Right kidney (tissue), 1 donor: ENCODE results near the gene TOM1L1.

Source experiments
- DNase-seq: peaks from one replicate; pipeline ENCODE4 v3.0.0-alpha.2; 2016

Gene TOM1L1

GRCh38 chr17:54945231-54945630 lies 44.6 kb downstream of the TOM1L1 start:
- DNase-seq = no peak

- no peak for DNase-seq
These were observed 45.0 kb downstream of the TOM1L1 start for GRCh38 chr17:54945671-54946070.

GRCh38 chr17:54947396-54947795 lies 46.7 kb downstream of the TOM1L1 start:
- no peak for DNase-seq

- no peak for DNase-seq
These were observed 47.7 kb downstream of the TOM1L1 start for GRCh38 chr17:54948380-54948779.

GRCh38 chr17:54950116-54950515 lies 49.5 kb downstream of the TOM1L1 start:
- DNase-seq = no peak

GRCh38 chr17:54951286-54951685 lies 50.6 kb downstream of the TOM1L1 start:
- DNase-seq = no peak

GRCh38 chr17:54956791-54957190 lies 56.1 kb downstream of the TOM1L1 start:
- DNase-seq = no peak

- no peak for DNase-seq
These were observed 67.1 kb downstream of the TOM1L1 start for GRCh38 chr17:54967621-54968261.

GRCh38 chr17:54968262-54968987 lies 67.8 kb downstream of the TOM1L1 start, which contains the start of the genes COX11 and STXBP4:
COX11 (minus strand) TSS chr17:54968654; CDS start chr17:54968646, 8 bp downstream.
STXBP4 (plus strand) TSS chr17:54968765; CDS start chr17:54986220, 17,455 bp downstream.
- peak; percentile 96 for DNase-seq

- DNase-seq = peak; percentile 91
These were observed 68.3 kb downstream of the TOM1L1 start for GRCh38 chr17:54968988-54969332.

- DNase-seq = no peak
These were observed 69.3 kb downstream of the TOM1L1 start for GRCh38 chr17:54969658-54970572.

GRCh38 chr17:54971147-54971546 lies 70.5 kb downstream of the TOM1L1 start:
- DNase-seq = no peak

- DNase-seq = no peak
These were observed 71.2 kb downstream of the TOM1L1 start for GRCh38 chr17:54971901-54972300.

- no peak for DNase-seq
These were observed 71.9 kb downstream of the TOM1L1 start for GRCh38 chr17:54972406-54973138.

GRCh38 chr17:54974759-54975158 lies 74.1 kb downstream of the TOM1L1 start:
- no peak for DNase-seq

GRCh38 chr17:54976316-54976715 lies 75.7 kb downstream of the TOM1L1 start:
- no peak for DNase-seq

GRCh38 chr17:54977744-54978143 lies 77.1 kb downstream of the TOM1L1 start:
- DNase-seq = no peak

GRCh38 chr17:54979657-54980056 lies 79.0 kb downstream of the TOM1L1 start:
- DNase-seq = no peak

GRCh38 chr17:54980375-54980774 lies 79.7 kb downstream of the TOM1L1 start:
- DNase-seq = no peak

GRCh38 chr17:54982399-54982798 lies 81.7 kb downstream of the TOM1L1 start:
- no peak for DNase-seq

- DNase-seq = no peak
These were observed 82.6 kb downstream of the TOM1L1 start for GRCh38 chr17:54983260-54983659.

- DNase-seq = no peak
These were observed 84.8 kb downstream of the TOM1L1 start for GRCh38 chr17:54985476-54985875.
